Gastroesophageal sphincter (tissue), 4 donors: ENCODE data around the gene MCRIP2. TPM values are rescaled to one million over a fixed set of nuclear protein-coding genes. Genes with fewer than 3 reads are reported as not detected.

Experiments used
- ATAC-seq: fragments of 150-250 bp; one replicate; pipeline ENCODE4 v1.9.1; 2016; ENCODE audit warnings: mild to moderate bottlenecking, moderate library complexity
- H3K27ac ChIP-seq, 4 donors: fragments of 200-600 bp; sonication (generic) in 3 of 4; 1 replicate in 3 of 4; 2 replicates in 1 of 4; pipeline ENCODE4 v1.5.1; 2016 to 2019
- H3K27me3 ChIP-seq: fragments of 200-600 bp; sonication (generic); one replicate; pipeline ENCODE4 v1.5.1; 2019
- H3K36me3 ChIP-seq, 2 donors: fragments of 200-600 bp; sonication (generic); one replicate each; pipeline ENCODE4 v1.5.1; 2019; ENCODE audit warnings: control low read depth in 1 of 2
- H3K4me1 ChIP-seq, 3 donors: fragments of 200-600 bp; sonication (generic); 1 replicate in 2 of 3; 2 replicates in 1 of 3; pipeline ENCODE4 v1.5.1; 2016 to 2019; ENCODE audit warnings: control low read depth in 2 of 3
- H3K4me3 ChIP-seq, 2 donors: fragments of 200-600 bp; sonication (generic); one replicate each; pipeline ENCODE4 v1.5.1; 2019; ENCODE audit warnings: mild to moderate bottlenecking in 1 of 2, moderate library complexity in 1 of 2
- H3K9me3 ChIP-seq, 3 donors: fragments of 200-600 bp; sonication (generic); one replicate each; pipeline ENCODE4 v1.5.1; 2017 to 2019; ENCODE audit warnings: control low read depth in 2 of 3
- EP300 ChIP-seq: sonication (generic); formaldehyde crosslinking; IDR thresholded peaks from one replicate; pipeline ENCODE4 v1.6.1; 2017; ENCODE audit warnings: antibody characterized with exemption, mild to moderate bottlenecking
- POLR2A ChIP-seq, 2 donors: fragments of 450-650 bp; IDR thresholded peaks; one replicate each; pipeline ENCODE4 v1.6.1; 2017; ENCODE audit warnings: antibody characterized with exemption in 2 of 2, mild to moderate bottlenecking in 2 of 2, moderate library complexity in 1 of 2
- POLR2AphosphoS5 ChIP-seq: sonication (generic); formaldehyde crosslinking; IDR thresholded peaks from one replicate; pipeline ENCODE4 v1.6.1; 2017; ENCODE audit warnings: antibody characterized with exemption
- WGBS, 2 donors: methylation state at CpG; one replicate each; pipeline ENCODE4 v1.1.5; 2018; ENCODE audit warnings: low coverage in 1 of 2; 5-methylcytosine and 5-hydroxymethylcytosine counted together
- total RNA-seq, 4 donors: library from RNA; depleted of rRNA; stranded (reverse); fragments of >200 nt; gene quantifications; one replicate each; pipeline ENCODE4 v1.1.0, GENCODE V29; 2016
- TF ChIP-seq, protein P1 (sequence below), 4 experiments: fragments of 200-600 bp in 2 of 4; fragments of 450-650 bp in 2 of 4; sonication (generic) in 1 of 4; IDR thresholded peaks; one replicate each; pipeline ENCODE4 v1.5.1; 2017 to 2019; ENCODE audit warnings: antibody characterized with exemption in 4 of 4, mild to moderate bottlenecking in 2 of 4, moderate library complexity in 2 of 4

Gene MCRIP2
- total RNA-seq, 4 donors from 2014 or later: 25.4 to 70.0 (median 51.9) TPM

DNA sequence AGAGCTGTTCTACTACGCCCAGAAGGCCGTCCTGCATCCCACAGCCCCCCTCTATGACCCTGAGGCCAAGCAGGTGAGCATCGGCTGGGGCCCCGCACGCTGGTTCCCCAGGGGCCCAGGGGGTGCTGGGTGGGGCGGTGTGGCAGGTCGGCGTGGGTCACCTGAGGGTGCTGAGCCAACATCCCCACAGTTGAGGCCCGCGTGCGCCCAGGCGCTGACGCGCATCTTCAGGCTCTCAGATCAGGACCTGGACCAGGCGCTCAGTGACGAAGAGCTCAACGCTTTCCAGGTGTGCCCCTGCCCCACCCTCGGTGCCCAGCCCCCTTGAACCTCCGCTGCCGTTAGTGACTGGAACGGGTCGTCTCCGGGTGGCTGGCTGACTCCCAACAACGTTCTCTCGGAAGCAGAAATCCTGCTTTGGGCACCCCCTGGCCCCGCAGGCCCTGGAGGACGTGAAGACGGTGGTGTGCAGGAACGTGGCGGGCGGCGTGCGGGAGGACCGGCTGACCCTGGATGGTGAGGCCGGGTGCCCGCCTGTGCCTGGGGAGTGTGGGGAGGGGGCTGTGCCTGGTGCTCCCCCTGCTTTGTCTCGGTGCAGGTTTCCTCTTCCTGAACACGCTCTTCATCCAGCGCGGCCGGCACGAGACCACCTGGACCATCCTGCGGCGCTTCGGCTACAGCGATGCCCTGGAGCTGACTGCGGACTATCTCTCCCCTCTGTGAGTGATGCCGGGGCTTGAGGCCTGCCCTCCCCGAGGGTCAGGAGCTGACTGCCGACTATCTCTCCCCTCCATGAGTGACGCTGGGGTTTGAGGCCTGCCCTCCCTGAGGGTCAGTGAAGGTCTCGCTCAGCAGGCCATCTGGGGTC, 29.1 kb downstream of the MCRIP2 start:
- Histone ChIP-seq H3K36me3 (peaks cover 0 to 50% of the 10 kb centered on the region in 2 donors), H3K27ac (no peak overlapping the region), H3K9me3 (no peaks in the 10 kb centered on the region), H3K4me3 (no peak overlapping the region), H3K27me3 (no peaks in the 10 kb centered on the region), H3K4me1 (peaks cover 0 to 47% (median 19%) of the 10 kb centered on the region in 3 donors)
- WGBS, 2 donors: 94% methylated on average over 6 of the region's 52 CpGs; no CpG with 5 or more reads in 1 of the 2 donors
- TF ChIP-seq EP300: no peak
- no peak for TF ChIP-seq POLR2A (IDR thresholded peaks at IDR 0.05)
- TF ChIP-seq POLR2AphosphoS5: no peak
- no peak for ATAC-seq

DNA sequence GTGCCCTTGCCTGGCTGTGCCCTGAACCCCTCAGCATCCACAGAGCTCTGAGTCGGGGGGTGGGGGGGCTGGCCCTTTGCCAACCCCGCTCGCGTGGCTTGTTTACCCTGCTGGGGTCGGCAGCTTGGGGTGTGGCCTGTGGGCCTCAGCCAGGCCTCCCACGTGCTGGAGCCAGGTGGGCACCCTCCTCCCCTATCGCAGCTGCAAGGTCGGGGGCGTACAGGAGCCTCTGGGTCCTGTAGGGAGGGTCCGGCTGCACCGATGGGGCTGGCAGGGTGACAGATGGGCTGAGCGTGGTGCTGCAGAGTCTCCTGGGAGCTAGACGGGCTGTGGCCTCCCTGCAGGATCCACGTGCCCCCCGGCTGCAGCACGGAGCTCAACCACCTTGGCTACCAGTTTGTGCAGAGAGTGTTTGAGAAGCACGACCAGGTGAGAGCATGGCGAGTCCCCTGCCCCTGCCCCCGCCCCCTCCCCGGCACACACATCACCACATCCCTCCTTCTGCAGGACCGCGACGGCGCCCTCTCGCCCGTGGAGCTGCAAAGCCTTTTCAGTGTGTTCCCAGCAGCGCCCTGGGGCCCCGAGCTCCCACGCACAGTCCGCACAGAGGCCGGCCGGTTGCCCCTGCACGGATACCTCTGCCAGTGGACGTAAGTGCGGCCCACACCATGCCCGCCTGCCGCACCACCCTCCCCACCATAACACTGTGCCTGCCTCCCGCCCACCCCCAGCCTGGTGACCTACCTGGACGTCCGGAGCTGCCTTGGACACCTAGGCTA, 29.9 kb downstream of the MCRIP2 start:
- no peak overlapping the region for H3K27ac ChIP-seq
- WGBS, 2 donors: no CpG with 5 or more reads among the region's 40 CpGs
- H3K27me3 ChIP-seq: no peaks in the 10 kb centered on the region
- TF ChIP-seq POLR2AphosphoS5: no peak
- TF ChIP-seq POLR2A (IDR thresholded peaks at IDR 0.05): no peak
- TF ChIP-seq EP300: no peak
- TF ChIP-seq, protein P1, sequence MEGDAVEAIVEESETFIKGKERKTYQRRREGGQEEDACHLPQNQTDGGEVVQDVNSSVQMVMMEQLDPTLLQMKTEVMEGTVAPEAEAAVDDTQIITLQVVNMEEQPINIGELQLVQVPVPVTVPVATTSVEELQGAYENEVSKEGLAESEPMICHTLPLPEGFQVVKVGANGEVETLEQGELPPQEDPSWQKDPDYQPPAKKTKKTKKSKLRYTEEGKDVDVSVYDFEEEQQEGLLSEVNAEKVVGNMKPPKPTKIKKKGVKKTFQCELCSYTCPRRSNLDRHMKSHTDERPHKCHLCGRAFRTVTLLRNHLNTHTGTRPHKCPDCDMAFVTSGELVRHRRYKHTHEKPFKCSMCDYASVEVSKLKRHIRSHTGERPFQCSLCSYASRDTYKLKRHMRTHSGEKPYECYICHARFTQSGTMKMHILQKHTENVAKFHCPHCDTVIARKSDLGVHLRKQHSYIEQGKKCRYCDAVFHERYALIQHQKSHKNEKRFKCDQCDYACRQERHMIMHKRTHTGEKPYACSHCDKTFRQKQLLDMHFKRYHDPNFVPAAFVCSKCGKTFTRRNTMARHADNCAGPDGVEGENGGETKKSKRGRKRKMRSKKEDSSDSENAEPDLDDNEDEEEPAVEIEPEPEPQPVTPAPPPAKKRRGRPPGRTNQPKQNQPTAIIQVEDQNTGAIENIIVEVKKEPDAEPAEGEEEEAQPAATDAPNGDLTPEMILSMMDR (IDR thresholded peaks at IDR 0.05): no peak
- no peak for ATAC-seq
- H3K4me3 ChIP-seq: no peak overlapping the region
- H3K4me1 ChIP-seq: peaks cover 0 to 55% (median 26%) of the 10 kb centered on the region in 3 donors
- peaks cover 0 to 50% of the 10 kb centered on the region in 2 donors for H3K36me3 ChIP-seq
- no peaks in the 10 kb centered on the region for H3K9me3 ChIP-seq

DNA sequence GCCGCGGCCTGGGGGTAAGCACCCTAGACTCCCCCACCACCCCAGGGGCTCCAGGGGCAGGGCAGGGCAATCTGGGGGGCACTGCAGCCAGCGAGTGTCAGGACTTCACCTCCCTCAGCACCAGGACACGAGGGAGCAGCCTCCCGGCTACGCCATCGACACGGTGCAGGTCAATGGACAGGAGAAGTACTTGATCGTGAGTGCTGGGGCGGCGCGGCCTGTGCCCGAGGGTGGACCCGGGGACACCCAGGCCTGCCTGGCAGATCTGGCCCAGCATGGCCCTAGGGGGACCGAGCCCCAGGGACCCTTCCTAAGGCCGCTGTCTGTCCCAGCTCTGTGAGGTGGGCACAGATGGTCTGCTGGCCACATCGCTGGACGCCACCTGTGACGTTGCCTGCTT, 30.7 kb downstream of the MCRIP2 start:
- no peak for ATAC-seq
- Histone ChIP-seq H3K27ac (no peak overlapping the region), H3K9me3 (no peaks in the 10 kb centered on the region), H3K4me1 (peaks cover 0 to 51% (median 26%) of the 10 kb centered on the region in 3 donors), H3K27me3 (peaks cover 6% of the 10 kb centered on the region), H3K4me3 (no peak overlapping the region), H3K36me3 (peaks cover 0 to 50% of the 10 kb centered on the region in 2 donors)
- WGBS, 2 donors: 100% methylated on average over 3 of the region's 19 CpGs; no CpG with 5 or more reads in 1 of the 2 donors
- no peak for TF ChIP-seq POLR2AphosphoS5
- no peak for TF ChIP-seq POLR2A (IDR thresholded peaks at IDR 0.05)
- TF ChIP-seq, protein P1 (IDR thresholded peaks at IDR 0.05): no peak
- no peak for TF ChIP-seq EP300

DNA sequence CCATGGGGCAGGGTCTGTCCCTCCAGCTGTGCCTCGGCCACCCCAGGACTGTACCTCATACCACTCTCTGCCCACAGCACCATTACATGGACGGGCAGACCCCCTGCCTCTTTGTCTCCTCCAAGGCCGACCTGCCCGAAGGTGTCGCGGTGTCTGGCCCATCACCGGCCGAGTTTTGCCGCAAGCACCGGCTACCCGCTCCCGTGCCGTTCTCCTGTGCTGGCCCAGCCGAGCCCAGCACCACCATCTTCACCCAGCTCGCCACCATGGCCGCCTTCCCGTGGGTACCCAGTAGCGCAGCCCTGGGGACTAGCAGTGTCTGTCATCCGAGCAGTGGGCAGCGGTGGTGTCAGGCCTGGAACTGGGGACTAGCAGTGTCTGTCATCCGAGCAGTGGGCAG, 31.2 kb downstream of the MCRIP2 start:
- H3K36me3 ChIP-seq: peaks cover 0 to 50% of the 10 kb centered on the region in 2 donors

More for the DNA sequence above, 31.2 kb downstream of the MCRIP2 start:
- Histone ChIP-seq H3K27me3 (peaks cover 8% of the 10 kb centered on the region), H3K4me3 (no peak overlapping the region), H3K4me1 (peaks cover 0 to 46% (median 26%) of the 10 kb centered on the region in 3 donors), H3K27ac (no peak overlapping the region), H3K9me3 (no peaks in the 10 kb centered on the region)
- no peak for ATAC-seq
- WGBS, 2 donors: no CpG with 5 or more reads among the region's 21 CpGs
- TF ChIP-seq POLR2AphosphoS5: no peak
- TF ChIP-seq POLR2A (IDR thresholded peaks at IDR 0.05): no peak
- TF ChIP-seq, protein P1 (IDR thresholded peaks at IDR 0.05): no peak
- no peak for TF ChIP-seq EP300
